HG02852 (cell line): ENCODE results near the gene C1QL2.

Experiments
- ATAC-seq: cut with Tn5 transposase; IDR thresholded peaks from one replicate; pipeline ENCODE4 v1.9.1; 2021; ENCODE audit warnings: mild to moderate bottlenecking, moderate library complexity; ENCODE audit not compliant: unreplicated experiment

Gene C1QL2

GRCh38 chr2:119111115-119111975, 47.2 kb downstream of the C1QL2 start:
- ATAC-seq, result no peak

DNA sequence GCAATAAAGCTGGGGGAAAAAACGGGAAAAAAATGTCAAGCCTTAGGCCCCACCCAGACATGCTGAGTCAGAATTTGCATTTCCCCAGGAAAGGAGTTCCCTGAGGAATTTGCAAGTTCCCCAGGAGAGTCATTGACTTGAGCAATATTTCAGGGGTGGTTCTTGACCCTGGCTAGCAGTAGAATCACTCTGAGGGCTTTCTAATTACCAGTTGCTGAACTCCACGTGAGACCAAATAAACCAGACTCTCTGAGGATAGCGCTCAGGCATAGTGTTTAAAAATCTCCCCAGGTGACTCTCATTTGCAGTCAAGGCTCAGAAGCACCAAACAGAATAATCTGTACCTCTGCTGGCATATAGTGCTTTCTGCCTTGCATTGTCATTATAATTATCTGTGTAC, 48.7 kb downstream of the C1QL2 start:
- no peak for ATAC-seq

DNA sequence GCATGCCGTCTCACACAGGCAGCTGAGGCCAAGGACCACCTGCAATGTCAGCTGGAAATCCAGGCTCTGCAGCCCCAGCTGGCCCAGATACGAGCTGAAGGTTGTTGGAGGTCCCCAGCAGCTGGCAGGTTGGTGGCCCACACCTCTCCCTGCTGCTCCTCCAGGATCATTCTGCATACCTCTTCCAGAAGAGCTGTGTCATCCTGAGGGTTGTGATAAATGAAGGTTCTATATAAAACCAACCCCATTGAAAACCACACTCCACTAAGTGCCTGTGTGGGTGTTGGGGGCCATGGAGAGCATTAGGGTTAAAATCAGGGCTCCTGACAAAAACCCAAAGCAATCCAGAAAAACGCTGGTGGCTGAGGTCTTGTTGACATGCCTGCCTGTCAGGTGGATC, 50.4 kb downstream of the C1QL2 start:
- ATAC-seq, result no peak

DNA sequence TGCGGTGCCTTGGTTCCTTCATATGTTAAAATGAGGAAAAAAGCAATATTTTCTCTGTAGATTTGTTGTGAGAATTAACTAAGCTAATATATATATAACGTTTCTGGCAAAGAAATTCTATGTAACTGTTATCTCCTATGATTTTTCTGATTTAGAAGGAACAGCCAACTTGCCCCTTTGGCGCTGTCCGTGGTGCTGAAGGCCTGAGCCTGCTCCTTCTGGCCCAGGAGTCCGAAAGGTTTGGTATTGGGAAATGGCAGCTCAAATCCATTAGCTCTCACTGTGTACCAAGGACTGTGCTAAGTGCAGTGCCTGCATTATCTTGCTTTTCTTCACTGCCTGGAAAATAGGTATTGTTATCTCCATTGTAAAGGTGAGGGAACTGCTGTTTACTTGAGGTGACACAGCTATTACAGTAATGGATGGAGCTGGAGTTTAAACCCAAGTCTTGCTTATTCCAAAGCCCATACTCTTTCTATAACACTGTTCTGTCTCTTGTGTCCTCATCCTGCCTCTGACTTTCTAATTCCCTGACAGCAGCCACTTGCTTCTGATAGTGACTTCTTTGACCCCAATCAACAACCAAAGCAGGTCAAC, 52.2 kb downstream of the C1QL2 start:
- ATAC-seq, result no peak
